Duodenal mucosa (tissue), 2 donors: Measurements from ENCODE around the gene CYP4F2.
A peak's percentile ranks its signal among the peaks of the same experiment; 100 is the strongest.

Experiments
- H3K27ac ChIP-seq: one replicate; pipeline ENCODE4 v1.7.0; 2013; ENCODE audit warnings: low read depth, low read length
- H3K27me3 ChIP-seq, 2 donors: one replicate each; pipeline ENCODE4 v1.7.0; 2013; ENCODE audit warnings: low read length in 2 of 2, control low read depth in 1 of 2; ENCODE audit not compliant: insufficient read depth in 2 of 2, control insufficient read depth in 1 of 2
- H3K36me3 ChIP-seq, 2 donors: one replicate each; pipeline ENCODE4 v1.7.0; 2013; ENCODE audit warnings: low read length in 2 of 2, control low read depth in 1 of 2; ENCODE audit not compliant: insufficient read depth in 2 of 2, control insufficient read depth in 1 of 2
- H3K4me1 ChIP-seq, 2 donors: one replicate each; pipeline ENCODE4 v1.7.0; 2013; ENCODE audit warnings: low read length in 2 of 2, control low read depth in 1 of 2; ENCODE audit not compliant: insufficient read depth in 2 of 2, control insufficient read depth in 1 of 2
- H3K4me3 ChIP-seq, 2 donors: one replicate each; pipeline ENCODE4 v1.7.0; 2013; ENCODE audit warnings: low read length in 2 of 2, low read depth in 1 of 2
- H3K9ac ChIP-seq, 2 donors: one replicate each; pipeline ENCODE4 v1.7.0; 2013; ENCODE audit warnings: low read length in 2 of 2, low read depth in 1 of 2
- H3K9me3 ChIP-seq, 2 donors: one replicate each; pipeline ENCODE4 v1.7.0; 2013; ENCODE audit warnings: low read length in 2 of 2, control low read depth in 1 of 2; ENCODE audit not compliant: control insufficient read depth in 1 of 2

Gene CYP4F2

DNA sequence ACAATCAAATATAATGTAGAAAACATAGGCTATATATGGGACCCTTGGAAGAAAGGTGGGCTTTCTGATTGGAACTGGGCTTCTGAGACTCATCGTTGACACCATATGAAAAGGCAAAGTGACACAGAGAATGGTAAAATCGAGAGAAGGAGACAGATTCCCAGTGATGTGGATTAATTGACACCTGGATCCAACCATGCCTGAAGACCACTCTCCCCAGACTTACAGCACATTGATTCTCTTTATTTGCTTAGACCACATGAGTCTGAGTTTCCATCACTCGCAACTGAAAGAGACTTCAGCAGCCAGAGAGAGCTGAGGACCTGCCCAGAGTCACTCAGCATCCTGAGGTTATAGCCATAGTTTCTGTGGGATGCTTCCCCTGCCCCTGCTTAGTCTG is 30.4 kb upstream of the CYP4F2 start:
- Histone ChIP-seq H3K27ac (no peak overlapping the region), H3K9me3 (no peaks in the 10 kb centered on the region), H3K4me1 (no peaks in the 10 kb centered on the region), H3K4me3 (no peak overlapping the region), H3K36me3 (no peaks in the 10 kb centered on the region), H3K9ac (no peak overlapping the region), H3K27me3 (peaks cover 7 to 8% of the 10 kb centered on the region in 2 donors)

GRCh38 chr19:15926484-15926883 is 28.6 kb upstream of the CYP4F2 start:
- no peaks in the 10 kb centered on the region for H3K36me3 ChIP-seq
- H3K27me3 ChIP-seq = peaks cover 8 to 11% of the 10 kb centered on the region in 2 donors
- no peak overlapping the region for H3K9ac ChIP-seq
- H3K9me3 ChIP-seq = no peaks in the 10 kb centered on the region
- no peaks in the 10 kb centered on the region for H3K4me1 ChIP-seq
- H3K27ac ChIP-seq = no peak overlapping the region
- no peak overlapping the region for H3K4me3 ChIP-seq

DNA sequence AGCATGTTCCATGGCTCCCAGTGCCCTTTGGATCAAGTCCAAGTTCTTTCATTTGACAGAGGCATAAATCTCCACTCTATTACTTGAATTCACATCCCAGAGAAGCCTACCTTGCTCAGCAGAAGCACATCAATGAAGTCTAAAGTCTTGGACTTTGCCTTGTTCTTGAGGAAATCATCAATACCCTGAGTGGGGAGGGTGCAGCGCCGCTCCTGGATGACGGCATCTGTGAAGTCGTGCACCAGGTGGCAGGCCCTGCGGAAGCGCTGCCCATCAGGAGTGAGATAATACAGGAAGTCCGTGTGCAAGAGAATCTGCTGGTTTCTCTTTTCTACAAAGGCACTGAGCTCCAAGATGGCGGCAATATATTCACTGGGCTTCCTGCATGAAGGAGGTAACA is 25.8 kb upstream of the CYP4F2 start:
- H3K36me3 ChIP-seq = no peaks in the 10 kb centered on the region
- peaks cover 0 to 4% of the 10 kb centered on the region in 2 donors for H3K27me3 ChIP-seq
- H3K27ac ChIP-seq = no peak overlapping the region

GRCh38 chr19:15922021-15922420 is 24.1 kb upstream of the CYP4F2 start:
- Histone ChIP-seq H3K4me3 (no peak overlapping the region), H3K27ac (no peak overlapping the region), H3K9ac (no peak overlapping the region), H3K9me3 (no peaks in the 10 kb centered on the region), H3K27me3 (peaks cover 0 to 4% of the 10 kb centered on the region in 2 donors), H3K4me1 (no peaks in the 10 kb centered on the region), H3K36me3 (no peaks in the 10 kb centered on the region)

More for the DNA sequence above, 25.8 kb upstream of the CYP4F2 start:
- peak overlapping the region in 1 of 2 donors; percentile 16 for H3K4me3 ChIP-seq
- no peaks in the 10 kb centered on the region for H3K9me3 ChIP-seq
- H3K9ac ChIP-seq = no peak overlapping the region
- H3K4me1 ChIP-seq = no peaks in the 10 kb centered on the region

DNA sequence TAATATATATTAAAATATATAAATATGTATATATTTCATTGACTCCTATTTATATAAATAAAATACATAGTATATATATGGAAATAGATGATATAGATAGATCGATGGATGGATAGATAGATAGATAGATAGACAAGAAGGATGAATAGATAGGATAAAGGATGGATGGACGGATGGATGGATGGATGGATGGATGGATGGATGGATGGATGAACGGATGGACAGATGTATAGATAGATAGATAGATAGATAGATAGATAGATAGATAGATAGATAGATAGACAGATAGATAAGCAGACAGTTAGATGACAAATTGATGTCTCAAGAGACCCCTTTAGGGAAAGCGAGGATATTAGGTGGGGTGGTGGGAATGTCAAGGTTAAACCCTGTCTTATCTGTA is 21.4 kb upstream of the CYP4F2 start:
- Histone ChIP-seq H3K4me1 (no peaks in the 10 kb centered on the region), H3K27me3 (peaks cover 0 to 4% of the 10 kb centered on the region in 2 donors), H3K9ac (no peak overlapping the region), H3K4me3 (no peak overlapping the region), H3K27ac (no peak overlapping the region), H3K9me3 (peaks cover 5 to 7% of the 10 kb centered on the region in 2 donors), H3K36me3 (no peaks in the 10 kb centered on the region)

- Histone ChIP-seq H3K9me3 (peaks cover 5 to 7% of the 10 kb centered on the region in 2 donors), H3K36me3 (no peaks in the 10 kb centered on the region), H3K27ac (no peak overlapping the region), H3K9ac (no peak overlapping the region), H3K27me3 (peaks cover 0 to 6% of the 10 kb centered on the region in 2 donors), H3K4me1 (peaks cover 0 to 4% of the 10 kb centered on the region in 2 donors), H3K4me3 (no peak overlapping the region)
These were observed 17.2 kb upstream of the CYP4F2 start for GRCh38 chr19:15915109-15915508.

DNA sequence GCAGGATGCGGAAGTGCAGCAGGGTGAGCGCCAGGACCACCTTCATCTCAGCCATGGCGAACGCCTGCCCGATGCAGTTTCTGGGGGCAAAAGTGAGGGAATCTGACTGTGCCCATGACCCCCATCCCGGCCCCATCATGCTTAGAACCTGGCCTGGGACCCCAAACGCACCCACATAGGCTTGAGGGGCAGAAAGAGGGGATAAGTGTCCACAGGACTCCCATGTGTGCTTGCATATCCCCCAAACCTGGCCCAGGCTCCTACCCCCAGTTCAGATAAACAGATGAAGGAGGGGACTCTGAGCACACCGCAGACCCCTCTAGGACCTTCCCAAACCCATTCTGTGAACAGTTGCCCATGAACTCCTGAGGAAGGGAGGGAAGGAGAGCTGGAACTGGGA is 16.0 kb upstream of the CYP4F2 start:
- Histone ChIP-seq H3K9me3 (peaks cover 5 to 7% of the 10 kb centered on the region in 2 donors), H3K36me3 (no peaks in the 10 kb centered on the region), H3K9ac (no peak overlapping the region), H3K4me1 (peaks cover 0 to 4% of the 10 kb centered on the region in 2 donors), H3K27me3 (peaks cover 0 to 6% of the 10 kb centered on the region in 2 donors), H3K27ac (no peak overlapping the region), H3K4me3 (no peak overlapping the region)

DNA sequence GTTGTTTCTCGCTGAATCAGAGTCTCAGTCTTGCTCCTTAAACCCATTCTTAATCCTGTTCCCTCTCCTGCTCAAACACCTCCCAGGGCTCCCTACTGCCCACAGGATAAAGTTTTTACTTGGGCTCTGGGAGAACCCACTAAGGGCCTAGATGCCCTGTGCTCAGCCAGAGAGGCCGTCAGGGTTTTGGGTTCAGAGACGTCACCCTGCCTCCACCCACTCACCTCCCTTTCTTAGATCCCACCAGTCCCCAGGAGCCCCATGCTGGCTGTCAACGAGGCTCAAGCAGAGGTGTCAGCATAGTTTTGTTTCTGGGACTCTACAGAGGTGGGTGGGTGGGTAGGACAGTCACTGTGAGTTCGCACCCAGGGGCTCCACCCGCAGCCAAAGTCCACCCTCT is 15.5 kb upstream of the CYP4F2 start:
- H3K9ac ChIP-seq = no peak overlapping the region
- H3K9me3 ChIP-seq = peaks cover 5 to 7% of the 10 kb centered on the region in 2 donors
- H3K27ac ChIP-seq = no peak overlapping the region
- H3K36me3 ChIP-seq = no peaks in the 10 kb centered on the region
- peaks cover 0 to 6% of the 10 kb centered on the region in 2 donors for H3K27me3 ChIP-seq
- H3K4me1 ChIP-seq = peaks cover 0 to 4% of the 10 kb centered on the region in 2 donors
- H3K4me3 ChIP-seq = no peak overlapping the region

- Histone ChIP-seq H3K9ac (no peak overlapping the region), H3K4me3 (no peak overlapping the region), H3K36me3 (no peaks in the 10 kb centered on the region), H3K4me1 (peaks cover 0 to 4% of the 10 kb centered on the region in 2 donors), H3K27me3 (peaks cover 0 to 6% of the 10 kb centered on the region in 2 donors), H3K9me3 (peaks cover 5 to 7% of the 10 kb centered on the region in 2 donors), H3K27ac (no peak overlapping the region)
These were observed 13.8 kb upstream of the CYP4F2 start for GRCh38 chr19:15911599-15912235.

DNA sequence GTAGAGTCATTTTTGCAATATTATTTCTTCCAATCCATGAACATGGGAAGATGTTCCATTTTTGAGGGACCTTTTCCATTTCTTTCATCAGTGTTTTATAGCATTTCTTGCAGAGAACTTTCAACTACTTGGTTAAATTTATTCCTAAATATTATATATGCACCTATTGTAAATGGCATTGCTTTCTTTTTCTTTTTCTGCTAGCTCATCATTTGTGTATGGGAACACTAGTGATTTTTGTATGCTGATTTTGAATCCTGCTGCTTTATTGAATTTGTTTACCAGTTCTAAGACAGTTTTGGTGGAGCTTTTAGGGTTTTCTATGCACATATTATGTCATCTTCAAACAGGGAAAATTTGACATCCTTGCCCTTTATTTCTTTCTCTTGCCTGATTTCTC is 7.2 kb upstream of the CYP4F2 start:
- no peaks in the 10 kb centered on the region for H3K36me3 ChIP-seq
- no peaks in the 10 kb centered on the region for H3K4me1 ChIP-seq
- H3K9ac ChIP-seq = no peak overlapping the region
- no peak overlapping the region for H3K4me3 ChIP-seq
- H3K27ac ChIP-seq = no peak overlapping the region
- H3K27me3 ChIP-seq = no peaks in the 10 kb centered on the region
- H3K9me3 ChIP-seq = no peaks in the 10 kb centered on the region
